Measurements from ENCODE around the gene BPGM. TPM values are rescaled to one million over a fixed set of nuclear protein-coding genes. Genes with fewer than 3 reads are reported as not detected.

Gene BPGM
- total RNA-seq, 1 donor from 2014 or later: 17.7 TPM

- Mint-ChIP-seq H3K4me1 (ENCODE audit: unreplicated experiment) (peaks cover 14% of the 10 kb centered on the region), H3K9me3 (ENCODE audit: unreplicated experiment) (no peaks in the 10 kb centered on the region), H3K27ac (ENCODE audit: unreplicated experiment) (no peak overlapping the region), H3K36me3 (ENCODE audit: low read depth, unreplicated experiment) (no peaks in the 10 kb centered on the region), H3K4me3 (ENCODE audit: unreplicated experiment) (peak overlapping the region; percentile 84), H3K27me3 (ENCODE audit: unreplicated experiment) (no peaks in the 10 kb centered on the region)
- no peak for DNase-seq (ENCODE audit: low spot score)
- no peak for TF ChIP-seq CTCF (IDR thresholded peaks at IDR 0.05; ENCODE audit: unreplicated experiment)
These were observed 1.8 kb downstream of the BPGM start for GRCh38 chr7:134648456-134648855.

- Mint-ChIP-seq H3K36me3 (ENCODE audit: low read depth, unreplicated experiment) (no peaks in the 10 kb centered on the region), H3K9me3 (ENCODE audit: unreplicated experiment) (no peaks in the 10 kb centered on the region), H3K4me3 (ENCODE audit: unreplicated experiment) (no peak overlapping the region), H3K27me3 (ENCODE audit: unreplicated experiment) (no peaks in the 10 kb centered on the region), H3K4me1 (ENCODE audit: unreplicated experiment) (peaks cover 16% of the 10 kb centered on the region), H3K27ac (ENCODE audit: unreplicated experiment) (no peak overlapping the region)
- TF ChIP-seq CTCF (IDR thresholded peaks at IDR 0.05; ENCODE audit: unreplicated experiment): no peak
- DNase-seq (ENCODE audit: low spot score): no peak
These were observed 2.6 kb downstream of the BPGM start for GRCh38 chr7:134649226-134649775.

GRCh38 chr7:134651991-134652390 lies 5.3 kb downstream of the BPGM start:
- H3K9me3 Mint-ChIP-seq (ENCODE audit: unreplicated experiment): no peaks in the 10 kb centered on the region
- H3K4me1 Mint-ChIP-seq (ENCODE audit: unreplicated experiment): peaks cover 23% of the 10 kb centered on the region
- TF ChIP-seq CTCF (IDR thresholded peaks at IDR 0.05; ENCODE audit: unreplicated experiment): no peak
- H3K27ac Mint-ChIP-seq (ENCODE audit: unreplicated experiment): no peak overlapping the region
- no peak overlapping the region for H3K4me3 Mint-ChIP-seq (ENCODE audit: unreplicated experiment)
- DNase-seq (ENCODE audit: low spot score): no peak
- peaks cover 1% of the 10 kb centered on the region for H3K27me3 Mint-ChIP-seq (ENCODE audit: unreplicated experiment)
- H3K36me3 Mint-ChIP-seq (ENCODE audit: low read depth, unreplicated experiment): peaks cover 5% of the 10 kb centered on the region

- H3K4me1 Mint-ChIP-seq (ENCODE audit: unreplicated experiment): peaks cover 32% of the 10 kb centered on the region
- peaks cover 5% of the 10 kb centered on the region for H3K36me3 Mint-ChIP-seq (ENCODE audit: low read depth, unreplicated experiment)
- no peaks in the 10 kb centered on the region for H3K9me3 Mint-ChIP-seq (ENCODE audit: unreplicated experiment)
- no peak overlapping the region for H3K4me3 Mint-ChIP-seq (ENCODE audit: unreplicated experiment)
- TF ChIP-seq CTCF (IDR thresholded peaks at IDR 0.05; ENCODE audit: unreplicated experiment): no peak
- H3K27ac Mint-ChIP-seq (ENCODE audit: unreplicated experiment): no peak overlapping the region
- no peak for DNase-seq (ENCODE audit: low spot score)
- H3K27me3 Mint-ChIP-seq (ENCODE audit: unreplicated experiment): peaks cover 4% of the 10 kb centered on the region
These were observed 7.6 kb downstream of the BPGM start for GRCh38 chr7:134654104-134654775.

- no peak overlapping the region for H3K4me3 Mint-ChIP-seq (ENCODE audit: unreplicated experiment)
- H3K9me3 Mint-ChIP-seq (ENCODE audit: unreplicated experiment): no peaks in the 10 kb centered on the region
- no peak overlapping the region for H3K27ac Mint-ChIP-seq (ENCODE audit: unreplicated experiment)
- no peak for DNase-seq (ENCODE audit: low spot score)
- no peak for TF ChIP-seq CTCF (IDR thresholded peaks at IDR 0.05; ENCODE audit: unreplicated experiment)
- peaks cover 42% of the 10 kb centered on the region for H3K4me1 Mint-ChIP-seq (ENCODE audit: unreplicated experiment)
- H3K36me3 Mint-ChIP-seq (ENCODE audit: low read depth, unreplicated experiment): peaks cover 15% of the 10 kb centered on the region
- H3K27me3 Mint-ChIP-seq (ENCODE audit: unreplicated experiment): peaks cover 4% of the 10 kb centered on the region
These were observed 10.9 kb downstream of the BPGM start for GRCh38 chr7:134657526-134657925.

All from endothelial cell (in vitro differentiated cells).